ENCODE results near the gene PSAPL1.

The PSAPL1 gene

GRCh38 chr4:7418131-7418943 lies 16.4 kb downstream of the PSAPL1 start:
- DNase-seq (ENCODE audit: low read depth, low spot score): no peak

GRCh38 chr4:7417639-7418038 lies 17.1 kb downstream of the PSAPL1 start:
- no peak for DNase-seq (ENCODE audit: low read depth, low spot score)

GRCh38 chr4:7416745-7417432 lies 17.8 kb downstream of the PSAPL1 start:
- no peak for DNase-seq (ENCODE audit: low read depth, low spot score)

- no peak for DNase-seq (ENCODE audit: low read depth, low spot score)
Measured at GRCh38 chr4:7415927-7416686, 18.6 kb downstream of the PSAPL1 start.

GRCh38 chr4:7414736-7415510 lies 19.8 kb downstream of the PSAPL1 start:
- DNase-seq (ENCODE audit: low read depth, low spot score): no peak

GRCh38 chr4:7414046-7414445 lies 20.7 kb downstream of the PSAPL1 start:
- no peak for DNase-seq (ENCODE audit: low read depth, low spot score)

- no peak for DNase-seq (ENCODE audit: low read depth, low spot score)
Measured at GRCh38 chr4:7412554-7412912, 22.2 kb downstream of the PSAPL1 start.

GRCh38 chr4:7411896-7412553 lies 22.7 kb downstream of the PSAPL1 start:
- DNase-seq (ENCODE audit: low read depth, low spot score): no peak

GRCh38 chr4:7411491-7411890 lies 23.2 kb downstream of the PSAPL1 start:
- DNase-seq (ENCODE audit: low read depth, low spot score): no peak

GRCh38 chr4:7410446-7410845 lies 24.3 kb downstream of the PSAPL1 start:
- no peak for DNase-seq (ENCODE audit: low read depth, low spot score)

- no peak for DNase-seq (ENCODE audit: low read depth, low spot score)
Measured at GRCh38 chr4:7408166-7408565, 26.6 kb downstream of the PSAPL1 start.

GRCh38 chr4:7403001-7403400 lies 31.7 kb downstream of the PSAPL1 start:
- DNase-seq (ENCODE audit: low read depth, low spot score): no peak

- no peak for DNase-seq (ENCODE audit: low read depth, low spot score)
Measured at GRCh38 chr4:7402526-7402925, 32.2 kb downstream of the PSAPL1 start.

- no peak for DNase-seq (ENCODE audit: low read depth, low spot score)
Measured at GRCh38 chr4:7400671-7401298, 33.9 kb downstream of the PSAPL1 start.

- DNase-seq (ENCODE audit: low read depth, low spot score): no peak
Measured at GRCh38 chr4:7399440-7400234, 35.1 kb downstream of the PSAPL1 start.

GRCh38 chr4:7398788-7399439 lies 35.8 kb downstream of the PSAPL1 start:
- DNase-seq (ENCODE audit: low read depth, low spot score): no peak

GRCh38 chr4:7398104-7398423 lies 36.7 kb downstream of the PSAPL1 start:
- no peak for DNase-seq (ENCODE audit: low read depth, low spot score)

GRCh38 chr4:7397206-7398103 lies 37.3 kb downstream of the PSAPL1 start:
- DNase-seq (ENCODE audit: low read depth, low spot score): no peak

All from smooth muscle cell of the brain vasculature (primary cell).